ENCODE results near the gene TMEM178A. TPM values are rescaled to one million over a fixed set of nuclear protein-coding genes. Genes with fewer than 3 reads are reported as not detected.

The TMEM178A gene
- total RNA-seq, 1 donor from 2014 or later, result 0.40 TPM

DNA sequence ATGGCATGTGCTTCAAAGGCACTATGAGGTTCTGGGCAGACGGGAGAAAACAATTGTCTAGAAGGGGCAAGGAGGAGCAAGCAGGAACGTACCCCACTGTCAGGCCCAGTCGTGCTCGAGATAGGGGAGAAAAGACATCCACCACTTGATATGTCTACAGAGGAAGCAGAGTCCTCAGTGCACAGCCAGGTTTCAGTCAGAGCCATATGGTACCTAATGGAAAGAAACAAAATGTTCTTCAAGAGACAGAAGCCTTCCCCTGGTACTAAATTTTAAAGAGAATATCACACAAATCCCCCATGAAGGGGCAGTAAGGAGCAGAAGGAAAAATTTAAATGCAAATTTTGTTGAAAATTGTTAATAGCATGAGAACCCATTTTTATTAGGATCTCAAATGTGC lies 91.4 kb downstream of the TMEM178A start:
- ATAC-seq, result no peak

DNA sequence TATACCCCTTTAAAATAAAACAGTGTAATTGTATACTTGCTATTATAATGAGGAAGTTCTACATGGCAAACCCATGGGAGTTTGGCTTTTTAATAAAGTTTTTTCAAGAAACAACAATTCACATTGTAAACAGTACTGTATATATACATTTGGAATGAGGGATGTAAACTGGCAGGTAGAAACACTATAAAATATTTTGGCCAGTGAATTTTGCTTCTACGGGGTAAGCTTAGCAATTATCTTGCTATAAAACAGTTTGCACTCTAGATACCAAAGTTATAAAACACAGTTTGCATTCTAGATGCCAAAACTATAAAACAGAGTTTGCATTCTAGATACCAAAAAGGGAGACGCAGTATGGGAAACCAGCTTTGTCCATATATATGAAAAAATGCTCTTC lies 96.7 kb downstream of the TMEM178A start:
- ATAC-seq, result no peak

Other genes starting within 250 kb of the TMEM178A start
- 12.4 TPM for gene MAP4K3, start 228.6 kb upstream of the TMEM178A start, total RNA-seq
- gene THUMPD2, start 113.3 kb downstream of the TMEM178A start, total RNA-seq, result 7.4 TPM